ENCODE results near the gene SPESP1. TPM values are rescaled to one million over a fixed set of nuclear protein-coding genes. Genes with fewer than 3 reads are reported as not detected.

The SPESP1 gene
- total RNA-seq, 1 donor from 2014 or later = not detected

GRCh38 chr15:68994149-68994548 lies 63.8 kb downstream of the SPESP1 start:
- H3K4me1 Mint-ChIP-seq (ENCODE audit: low read depth) = peaks cover 42% of the 10 kb centered on the region
- no peak for DNase-seq (ENCODE audit: low spot score)
- H3K9me3 Mint-ChIP-seq (ENCODE audit: low read depth) = no peaks in the 10 kb centered on the region
- H3K27ac Mint-ChIP-seq (ENCODE audit: unreplicated experiment) = peak overlapping the region; percentile 8
- no peak overlapping the region for H3K4me3 Mint-ChIP-seq (ENCODE audit: unreplicated experiment)
- H3K27me3 Mint-ChIP-seq (ENCODE audit: low read depth) = no peaks in the 10 kb centered on the region
- H3K36me3 Mint-ChIP-seq (ENCODE audit: low read depth) = no peaks in the 10 kb centered on the region
- TF ChIP-seq, protein P1, sequence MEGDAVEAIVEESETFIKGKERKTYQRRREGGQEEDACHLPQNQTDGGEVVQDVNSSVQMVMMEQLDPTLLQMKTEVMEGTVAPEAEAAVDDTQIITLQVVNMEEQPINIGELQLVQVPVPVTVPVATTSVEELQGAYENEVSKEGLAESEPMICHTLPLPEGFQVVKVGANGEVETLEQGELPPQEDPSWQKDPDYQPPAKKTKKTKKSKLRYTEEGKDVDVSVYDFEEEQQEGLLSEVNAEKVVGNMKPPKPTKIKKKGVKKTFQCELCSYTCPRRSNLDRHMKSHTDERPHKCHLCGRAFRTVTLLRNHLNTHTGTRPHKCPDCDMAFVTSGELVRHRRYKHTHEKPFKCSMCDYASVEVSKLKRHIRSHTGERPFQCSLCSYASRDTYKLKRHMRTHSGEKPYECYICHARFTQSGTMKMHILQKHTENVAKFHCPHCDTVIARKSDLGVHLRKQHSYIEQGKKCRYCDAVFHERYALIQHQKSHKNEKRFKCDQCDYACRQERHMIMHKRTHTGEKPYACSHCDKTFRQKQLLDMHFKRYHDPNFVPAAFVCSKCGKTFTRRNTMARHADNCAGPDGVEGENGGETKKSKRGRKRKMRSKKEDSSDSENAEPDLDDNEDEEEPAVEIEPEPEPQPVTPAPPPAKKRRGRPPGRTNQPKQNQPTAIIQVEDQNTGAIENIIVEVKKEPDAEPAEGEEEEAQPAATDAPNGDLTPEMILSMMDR (IDR thresholded peaks at IDR 0.05) = no peak

GRCh38 chr15:68994981-68995761 lies 64.8 kb downstream of the SPESP1 start:
- Mint-ChIP-seq H3K27ac (ENCODE audit: unreplicated experiment) (no peak overlapping the region), H3K9me3 (ENCODE audit: low read depth) (no peaks in the 10 kb centered on the region)

More at GRCh38 chr15:68994981-68995761, 64.8 kb downstream of the SPESP1 start:
- Mint-ChIP-seq H3K4me3 (ENCODE audit: unreplicated experiment) (no peak overlapping the region), H3K36me3 (ENCODE audit: low read depth) (no peaks in the 10 kb centered on the region), H3K27me3 (ENCODE audit: low read depth) (no peaks in the 10 kb centered on the region), H3K4me1 (ENCODE audit: low read depth) (peaks cover 43% of the 10 kb centered on the region)
- TF ChIP-seq, protein P1 (IDR thresholded peaks at IDR 0.05) = no peak
- no peak for DNase-seq (ENCODE audit: low spot score)

Other genes with a start within 250 kb of the SPESP1 start
- 112 to 117 TPM (median 116 TPM) in 3 replicates for gene ANP32A, start 109.6 kb upstream of the SPESP1 start, total RNA-seq
- gene NOX5, start 84.2 kb downstream of the SPESP1 start, total RNA-seq = not detected in 3 replicates
- gene GLCE, start 230.1 kb downstream of the SPESP1 start, total RNA-seq = 9.9 to 19.0 TPM (median 11.4 TPM) in 3 replicates